Measurements from ENCODE around the gene PLXNA1. TPM values are rescaled to one million over a fixed set of nuclear protein-coding genes. Genes with fewer than 3 reads are reported as not detected.

The PLXNA1 gene
- total RNA-seq, 1 donor from 2014 or later: 63.3 TPM

DNA sequence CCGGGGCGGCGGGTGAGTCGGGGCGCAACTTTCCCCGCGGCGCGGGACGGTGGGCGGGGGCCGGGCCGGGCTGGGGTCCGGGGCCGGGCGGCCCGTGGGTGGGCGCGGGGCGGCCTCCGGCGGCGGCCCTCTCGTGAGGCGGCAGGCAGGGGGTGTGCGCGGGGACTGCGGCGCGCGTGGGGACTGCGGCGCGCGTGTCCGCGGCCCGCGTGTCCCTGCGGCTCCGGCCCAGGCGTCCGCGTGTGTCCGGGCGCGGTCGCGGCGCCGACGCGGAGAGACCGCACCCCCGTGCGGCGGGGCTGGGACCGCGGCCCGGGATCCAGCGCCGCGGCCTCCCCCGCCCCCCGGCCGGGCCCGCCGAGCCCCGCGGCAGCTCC lies 349 bp downstream of the PLXNA1 start:
- H3K79me2 ChIP-seq (ENCODE audit: insufficient read depth, low read length): peaks cover 48% of the 10 kb centered on the region
- no peaks in the 10 kb centered on the region for H3K36me3 ChIP-seq (ENCODE audit: insufficient read depth, low read length)
- peak overlapping the region; percentile 64 for H3K4me3 ChIP-seq (ENCODE audit: insufficient read depth, low read depth, low read length)
- peak overlapping the region; percentile 93 for H3K4me2 ChIP-seq (ENCODE audit: low read length)
- peaks cover 33% of the 10 kb centered on the region for H3K4me1 ChIP-seq (ENCODE audit: insufficient read depth, low read length)
- H3K27ac ChIP-seq (ENCODE audit: low read depth, low read length): no peak overlapping the region
- Mint-ChIP-seq H3K4me1 (ENCODE audit: low read depth, unreplicated experiment) (peaks cover 1% of the 10 kb centered on the region), H3K27me3 (ENCODE audit: low read depth, unreplicated experiment) (peaks cover 7% of the 10 kb centered on the region), H3K4me3 (ENCODE audit: unreplicated experiment) (no peak overlapping the region), H3K36me3 (ENCODE audit: low read depth, unreplicated experiment) (no peaks in the 10 kb centered on the region), H3K9me3 (ENCODE audit: unreplicated experiment) (peaks cover 2% of the 10 kb centered on the region), H3K27ac (ENCODE audit: unreplicated experiment) (no peak overlapping the region)
- DNase-seq (ENCODE audit: low read depth) (no peak), FAIRE-seq (no peak)
- TF ChIP-seq, protein P1, sequence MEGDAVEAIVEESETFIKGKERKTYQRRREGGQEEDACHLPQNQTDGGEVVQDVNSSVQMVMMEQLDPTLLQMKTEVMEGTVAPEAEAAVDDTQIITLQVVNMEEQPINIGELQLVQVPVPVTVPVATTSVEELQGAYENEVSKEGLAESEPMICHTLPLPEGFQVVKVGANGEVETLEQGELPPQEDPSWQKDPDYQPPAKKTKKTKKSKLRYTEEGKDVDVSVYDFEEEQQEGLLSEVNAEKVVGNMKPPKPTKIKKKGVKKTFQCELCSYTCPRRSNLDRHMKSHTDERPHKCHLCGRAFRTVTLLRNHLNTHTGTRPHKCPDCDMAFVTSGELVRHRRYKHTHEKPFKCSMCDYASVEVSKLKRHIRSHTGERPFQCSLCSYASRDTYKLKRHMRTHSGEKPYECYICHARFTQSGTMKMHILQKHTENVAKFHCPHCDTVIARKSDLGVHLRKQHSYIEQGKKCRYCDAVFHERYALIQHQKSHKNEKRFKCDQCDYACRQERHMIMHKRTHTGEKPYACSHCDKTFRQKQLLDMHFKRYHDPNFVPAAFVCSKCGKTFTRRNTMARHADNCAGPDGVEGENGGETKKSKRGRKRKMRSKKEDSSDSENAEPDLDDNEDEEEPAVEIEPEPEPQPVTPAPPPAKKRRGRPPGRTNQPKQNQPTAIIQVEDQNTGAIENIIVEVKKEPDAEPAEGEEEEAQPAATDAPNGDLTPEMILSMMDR (IDR thresholded peaks at IDR 0.05; ENCODE audit: insufficient read depth, low read depth, low read length): no peak
- no peaks in the 10 kb centered on the region for H3K9me3 ChIP-seq (ENCODE audit: insufficient read depth, low read depth, low read length)
- H3K27me3 ChIP-seq (ENCODE audit: insufficient read depth, low read length): peaks cover 2% of the 10 kb centered on the region
- peak overlapping the region; percentile 81 for H3K9ac ChIP-seq (ENCODE audit: low read length)
- no peak overlapping the region for H2AFZ ChIP-seq (ENCODE audit: low read depth, low read length)
- H4K20me1 ChIP-seq (ENCODE audit: insufficient read depth, low read length): peaks cover 47% of the 10 kb centered on the region

DNA sequence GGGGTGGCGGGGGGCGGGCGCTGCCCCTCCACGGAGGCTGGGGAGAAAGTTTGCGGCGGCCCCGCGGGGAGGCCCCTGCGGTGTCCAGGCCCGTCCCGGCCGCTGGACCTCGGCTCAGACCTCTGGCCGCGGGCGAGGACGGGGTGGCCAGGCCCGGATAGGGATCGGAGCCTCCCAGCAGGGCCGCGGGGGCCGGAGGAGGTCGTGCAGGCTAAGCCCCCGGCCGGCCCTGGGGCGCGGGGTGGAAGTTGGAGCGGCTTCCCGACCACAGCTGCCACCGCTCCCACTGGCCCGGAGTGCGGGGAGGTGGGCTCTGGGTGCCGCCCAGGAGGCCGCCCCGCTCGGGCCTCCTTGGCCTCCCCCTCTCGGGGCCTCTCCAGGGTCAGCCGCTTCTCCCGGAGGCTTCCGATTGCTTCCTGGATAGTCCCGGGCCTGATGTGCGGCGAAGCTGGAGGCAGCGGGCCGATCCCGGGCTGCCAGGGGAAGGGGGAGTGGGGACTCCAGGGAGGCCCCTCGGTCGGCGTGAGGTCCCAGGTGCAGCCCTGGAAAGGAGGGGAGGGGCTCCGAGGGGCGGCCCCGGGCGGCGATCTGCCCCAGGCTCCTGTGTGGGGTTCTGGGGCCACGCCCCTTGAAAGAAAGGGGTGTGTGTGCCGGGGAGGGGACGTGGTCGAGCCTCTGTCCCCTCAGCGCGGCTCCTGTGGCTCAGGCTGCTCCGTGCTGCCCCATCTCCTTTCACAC lies 907 bp downstream of the PLXNA1 start:
- no peaks in the 10 kb centered on the region for H3K36me3 Mint-ChIP-seq (ENCODE audit: low read depth, unreplicated experiment)
- H3K79me2 ChIP-seq (ENCODE audit: insufficient read depth, low read length): peaks cover 53% of the 10 kb centered on the region
- DNase-seq (ENCODE audit: low read depth) (no peak), FAIRE-seq (no peak)
- no peaks in the 10 kb centered on the region for H3K9me3 ChIP-seq (ENCODE audit: insufficient read depth, low read depth, low read length)
- H3K4me3 ChIP-seq (ENCODE audit: insufficient read depth, low read depth, low read length): peak overlapping the region; percentile 64
- peaks cover 33% of the 10 kb centered on the region for H3K4me1 ChIP-seq (ENCODE audit: insufficient read depth, low read length)
- no peak overlapping the region for H3K27ac Mint-ChIP-seq (ENCODE audit: unreplicated experiment)
- H2AFZ ChIP-seq (ENCODE audit: low read depth, low read length): no peak overlapping the region
- H3K27me3 Mint-ChIP-seq (ENCODE audit: low read depth, unreplicated experiment): peaks cover 7% of the 10 kb centered on the region
- peak overlapping the region; percentile 93 for H3K4me2 ChIP-seq (ENCODE audit: low read length)
- peak overlapping the region; percentile 79 for H3K4me3 Mint-ChIP-seq (ENCODE audit: unreplicated experiment)
- H3K27ac ChIP-seq (ENCODE audit: low read depth, low read length): no peak overlapping the region
- peaks cover 2% of the 10 kb centered on the region for H3K27me3 ChIP-seq (ENCODE audit: insufficient read depth, low read length)
- H4K20me1 ChIP-seq (ENCODE audit: insufficient read depth, low read length): peaks cover 52% of the 10 kb centered on the region
- peaks cover 2% of the 10 kb centered on the region for H3K9me3 Mint-ChIP-seq (ENCODE audit: unreplicated experiment)
- peak overlapping the region; percentile 81 for H3K9ac ChIP-seq (ENCODE audit: low read length)
- no peak for TF ChIP-seq EZH2 (IDR thresholded peaks at IDR 0.05; ENCODE audit: insufficient read depth, low read length)
- TF ChIP-seq, protein P1 (IDR thresholded peaks at IDR 0.05; ENCODE audit: insufficient read depth, low read depth, low read length): no peak
- H3K4me1 Mint-ChIP-seq (ENCODE audit: low read depth, unreplicated experiment): peaks cover 1% of the 10 kb centered on the region
- H3K36me3 ChIP-seq (ENCODE audit: insufficient read depth, low read length): no peaks in the 10 kb centered on the region

All from astrocyte (in vitro differentiated cells and primary cell).